Adipose tissue (tissue), 3 donors: ENCODE results near the gene OSBPL2. TPM values are rescaled to one million over a fixed set of nuclear protein-coding genes. Genes with fewer than 3 reads are reported as not detected.

Source experiments
- H3K27ac ChIP-seq: one replicate; pipeline ENCODE4 v1.5.1; 2013; ENCODE audit warnings: low read depth, low read length
- WGBS, 3 donors: extraction: QIAGEN DNeasy Blood & Tissue Kit; methylation state at CpG; one replicate each; pipeline ENCODE4 v1.1.7; 2013; 5-methylcytosine and 5-hydroxymethylcytosine counted together
- polyA plus RNA-seq, 3 donors: library from polyadenylated mRNA; stranded (reverse); fragments of 200-250 nt; gene quantifications; one replicate each; pipeline ENCODE4 v1.2.3, GENCODE V29; 2013
- donor health status: healthy with polysubstance abuse.
- donor health status: Bipolar disorder and iron deficiency.
- donor health status: healthy.

The OSBPL2 gene
- polyA plus RNA-seq, 3 donors, result 12.8 to 24.5 (median 15.1) TPM

DNA sequence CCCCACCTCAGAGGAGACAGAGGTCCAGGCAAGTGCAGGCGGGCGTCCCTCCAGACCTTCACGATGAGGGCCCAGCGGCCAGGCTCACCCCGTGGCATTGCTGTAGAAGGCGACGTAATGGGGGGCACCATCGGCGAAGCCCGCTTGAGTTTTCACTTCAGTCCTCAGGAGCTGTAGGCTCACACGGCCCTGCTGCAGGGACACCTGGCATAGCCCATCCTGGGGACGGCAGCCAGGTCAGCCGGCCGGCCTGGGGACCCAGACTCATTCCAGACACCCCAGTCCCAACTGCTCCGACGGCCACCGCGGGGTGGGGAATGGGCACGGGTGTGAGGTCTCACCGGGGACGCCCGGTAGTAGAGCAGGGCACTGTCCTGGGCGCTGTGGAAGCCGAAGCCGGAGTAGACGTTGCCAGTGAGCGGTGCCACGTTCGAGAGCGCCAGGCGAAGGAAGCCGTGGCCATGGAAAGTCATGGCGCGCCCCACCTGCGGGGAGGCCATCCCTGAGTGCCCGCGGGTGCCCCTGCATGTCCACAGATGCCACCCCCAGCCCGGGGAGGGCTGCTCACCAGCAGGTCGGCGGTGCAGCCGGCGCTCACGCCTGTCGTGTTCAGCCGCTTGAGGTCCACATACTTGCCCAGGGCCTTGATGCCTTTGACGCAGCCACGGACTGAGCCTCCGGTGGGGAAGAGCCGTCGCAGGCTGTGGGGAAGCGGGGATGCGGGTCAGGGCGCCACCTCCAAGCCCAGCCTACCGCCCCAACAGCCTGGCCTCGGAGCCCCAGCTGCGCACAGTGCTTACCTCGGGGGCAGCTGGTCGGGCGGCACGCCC lies 73.7 kb downstream of the OSBPL2 start:
- 92 to 95% (median 94%) methylated on average over 45 to 60 of the region's 60 CpGs for WGBS, 3 donors
- no peak overlapping the region for H3K27ac ChIP-seq

DNA sequence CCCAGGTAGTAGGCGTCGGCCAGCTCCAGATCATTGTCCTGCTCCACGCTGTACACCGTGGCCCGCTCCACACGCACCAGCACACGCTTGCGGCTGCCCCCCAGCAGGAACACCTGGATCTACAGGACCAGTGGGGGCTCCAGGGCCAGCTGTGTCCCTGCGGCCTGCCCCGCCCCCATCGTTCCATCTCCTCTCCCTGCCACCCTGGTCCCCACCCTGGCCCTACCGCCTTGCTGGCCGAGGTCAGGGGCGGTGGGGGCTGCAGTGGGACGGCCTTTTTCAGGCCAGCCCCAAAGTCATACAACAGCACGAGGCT lies 74.3 kb downstream of the OSBPL2 start:
- WGBS, 3 donors, result 86 to 94% (median 90%) methylated on average over 11 to 16 of the region's 16 CpGs
- H3K27ac ChIP-seq, result no peak overlapping the region

DNA sequence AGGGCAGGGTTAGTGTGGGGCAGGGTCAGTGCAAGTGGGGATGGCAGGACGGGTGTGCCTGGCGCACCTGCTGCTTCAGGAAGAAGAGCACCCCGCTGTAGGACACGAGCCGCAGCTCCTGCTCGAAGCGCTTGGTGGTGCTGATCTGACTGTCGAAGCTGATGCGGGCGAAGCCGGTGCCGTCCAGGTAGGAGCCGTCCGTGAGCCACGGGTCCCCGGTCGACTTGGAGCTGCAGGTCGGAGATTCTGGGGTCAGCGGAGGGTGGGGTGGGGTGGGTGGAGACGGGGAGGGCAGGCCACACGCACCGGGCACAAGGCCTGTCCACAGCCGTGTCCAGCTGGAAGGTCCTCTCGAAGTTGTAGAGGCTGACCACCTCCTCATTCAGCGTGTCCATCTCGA lies 74.7 kb downstream of the OSBPL2 start:
- H3K27ac ChIP-seq, result no peak overlapping the region
- WGBS, 3 donors, result 91 to 95% (median 94%) methylated on average over 26 of the region's 26 CpGs

DNA sequence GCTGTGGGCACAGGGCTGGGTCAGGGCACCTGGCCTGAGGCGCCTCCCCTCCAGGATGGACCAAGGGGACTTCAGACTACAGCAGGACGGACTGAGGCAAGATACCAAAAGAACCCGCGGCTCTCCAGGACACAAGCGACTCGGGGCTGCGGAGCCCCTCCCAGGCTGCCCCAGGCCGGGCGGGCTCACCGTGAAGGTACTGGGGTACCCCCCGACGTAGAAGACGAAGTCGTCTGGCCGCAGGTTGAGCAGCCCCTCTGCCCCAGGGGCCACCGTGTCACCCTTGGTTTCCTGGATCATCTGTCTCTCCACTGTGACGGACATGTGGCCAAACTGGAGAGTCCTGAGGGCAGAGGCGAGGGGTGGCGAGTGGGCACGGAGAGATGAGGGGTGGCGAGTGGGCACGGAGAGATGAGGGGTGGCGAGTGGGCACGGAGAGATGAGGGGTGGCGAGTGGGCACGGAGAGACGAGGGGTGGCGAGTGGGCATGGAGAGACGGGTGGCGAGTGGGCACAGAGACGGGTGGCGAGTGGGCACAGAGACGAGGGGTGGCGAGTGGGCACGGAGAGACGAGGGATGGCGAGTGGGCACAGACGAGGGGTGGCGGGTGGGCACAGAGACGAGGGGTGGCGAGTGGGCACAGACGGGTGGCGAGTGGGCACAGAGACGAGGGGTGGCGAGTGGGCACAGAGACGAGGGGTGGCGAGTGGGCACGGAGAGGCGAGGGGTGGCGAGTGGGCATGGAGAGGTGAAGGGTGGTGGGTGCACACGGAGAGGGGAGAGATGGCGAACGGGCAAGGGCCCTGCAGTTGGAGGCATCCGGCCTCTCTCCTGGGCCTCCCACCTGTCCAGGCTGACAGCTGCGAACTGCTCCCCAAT lies 75.4 kb downstream of the OSBPL2 start:
- H3K27ac ChIP-seq, result no peak overlapping the region
- 92 to 95% (median 94%) methylated on average over 45 to 55 of the region's 55 CpGs for WGBS, 3 donors

DNA sequence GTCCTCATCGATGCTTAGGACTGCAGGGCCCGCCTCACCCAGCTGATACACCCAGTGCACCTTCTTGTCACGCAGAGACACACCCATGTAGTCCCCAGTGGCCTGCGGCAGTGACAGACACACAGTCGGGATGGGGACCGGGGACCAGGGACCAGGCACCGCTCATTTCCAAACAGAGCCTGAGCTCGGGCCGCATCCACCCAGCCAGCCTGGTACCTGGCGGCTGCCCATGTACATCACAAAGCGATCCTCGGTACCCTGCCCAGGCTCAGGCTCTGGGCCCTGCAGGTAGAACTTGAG lies 76.0 kb downstream of the OSBPL2 start:
- H3K27ac ChIP-seq, result no peak overlapping the region
- 92 to 97% (median 95%) methylated on average over 12 of the region's 12 CpGs for WGBS, 3 donors

DNA sequence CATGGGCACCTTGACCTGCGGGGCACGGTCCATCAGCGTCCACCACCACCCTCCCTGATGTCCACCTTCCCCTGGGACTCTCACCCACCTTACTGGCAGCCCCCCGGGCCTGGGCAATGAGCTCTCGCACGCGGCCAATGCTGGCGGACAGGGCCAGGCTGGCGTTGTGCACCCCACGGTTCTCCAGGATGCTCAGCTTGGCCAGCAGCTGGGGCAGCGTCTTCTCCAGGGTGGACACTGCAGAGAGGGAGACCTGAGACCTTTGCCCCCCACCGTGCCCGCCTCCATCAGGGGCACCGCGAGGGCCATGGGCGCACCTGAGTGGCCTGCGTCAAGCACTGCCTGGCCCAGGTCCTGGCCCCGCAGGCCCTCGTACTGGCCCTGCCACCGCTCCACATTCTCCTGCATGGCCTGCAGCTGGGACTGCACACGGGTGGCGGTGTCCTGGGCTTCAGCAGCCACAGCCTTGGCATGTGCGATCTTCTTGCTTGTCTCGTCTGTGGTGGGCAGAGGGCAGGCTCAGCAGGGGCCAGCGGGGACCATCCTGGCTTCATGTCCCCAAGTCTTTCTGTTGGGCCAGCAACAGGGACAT lies 76.5 kb downstream of the OSBPL2 start:
- WGBS, 3 donors, result 89 to 92% (median 91%) methylated on average over 25 of the region's 25 CpGs
- H3K27ac ChIP-seq, result no peak overlapping the region

DNA sequence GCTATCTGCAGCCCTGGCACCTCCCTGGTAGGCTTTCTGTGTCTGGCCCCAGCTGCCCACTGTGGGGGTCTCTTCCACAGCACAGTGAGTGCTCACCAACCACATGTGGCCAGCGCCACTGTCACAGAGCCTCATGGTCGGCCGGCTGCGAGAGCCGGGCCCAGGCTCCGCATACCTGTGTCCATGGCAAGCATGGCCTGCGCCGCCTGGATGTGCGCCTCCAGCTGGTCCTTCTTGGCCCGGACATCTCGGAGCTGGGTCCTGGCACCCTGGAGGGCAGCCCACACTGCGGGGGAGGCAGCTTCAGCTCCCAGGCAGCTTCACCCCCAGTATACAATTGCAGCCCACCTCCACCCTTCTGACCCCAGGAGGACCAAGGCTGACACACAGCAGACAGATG lies 77.5 kb downstream of the OSBPL2 start:
- 94 to 97% (median 95%) methylated on average over 12 of the region's 12 CpGs for WGBS, 3 donors
- H3K27ac ChIP-seq, result no peak overlapping the region

DNA sequence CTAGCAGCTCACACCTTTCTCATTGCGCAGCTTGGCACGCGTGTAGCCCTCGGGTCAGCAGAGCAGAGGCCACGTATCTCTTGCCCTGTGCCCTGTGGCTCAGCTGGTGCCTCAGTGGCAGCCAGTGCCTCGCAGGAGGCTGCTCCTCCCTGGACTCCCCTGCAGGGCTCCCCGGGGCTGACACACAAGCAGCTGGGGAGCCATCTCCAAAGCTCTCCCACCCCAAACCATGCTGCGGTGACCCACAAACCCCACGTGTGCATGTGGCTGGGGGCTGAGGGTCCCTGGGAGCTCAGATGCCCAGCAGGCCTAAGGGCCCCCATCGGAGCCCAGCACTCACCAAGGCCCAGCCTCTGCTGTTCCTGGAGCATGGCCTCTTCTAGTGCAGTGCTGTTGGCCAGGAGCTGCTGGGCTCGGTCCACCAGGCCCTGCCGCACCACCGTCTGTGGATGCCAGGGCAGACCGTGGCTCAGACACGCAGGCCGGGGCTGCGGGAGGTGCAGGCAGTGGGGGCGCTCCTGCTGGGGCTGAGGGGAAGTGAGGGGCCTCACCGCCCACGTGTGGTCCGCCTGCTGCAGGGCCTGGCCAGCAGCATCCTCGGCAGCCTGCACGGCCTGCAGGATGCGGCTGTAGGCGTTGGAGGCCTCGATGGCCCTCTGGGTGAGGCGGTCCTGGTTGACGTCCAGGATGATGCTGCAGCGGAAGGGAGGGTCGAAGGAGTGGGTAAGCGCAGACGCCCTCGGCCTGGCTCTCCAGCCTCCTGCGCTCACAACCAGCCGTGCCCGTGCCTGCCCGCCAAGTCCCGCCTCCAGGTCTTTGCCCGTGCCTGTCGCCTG lies 78.2 kb downstream of the OSBPL2 start:
- WGBS, 3 donors, result 83 to 88% (median 84%) methylated on average over 39 to 40 of the region's 40 CpGs
- no peak overlapping the region for H3K27ac ChIP-seq

DNA sequence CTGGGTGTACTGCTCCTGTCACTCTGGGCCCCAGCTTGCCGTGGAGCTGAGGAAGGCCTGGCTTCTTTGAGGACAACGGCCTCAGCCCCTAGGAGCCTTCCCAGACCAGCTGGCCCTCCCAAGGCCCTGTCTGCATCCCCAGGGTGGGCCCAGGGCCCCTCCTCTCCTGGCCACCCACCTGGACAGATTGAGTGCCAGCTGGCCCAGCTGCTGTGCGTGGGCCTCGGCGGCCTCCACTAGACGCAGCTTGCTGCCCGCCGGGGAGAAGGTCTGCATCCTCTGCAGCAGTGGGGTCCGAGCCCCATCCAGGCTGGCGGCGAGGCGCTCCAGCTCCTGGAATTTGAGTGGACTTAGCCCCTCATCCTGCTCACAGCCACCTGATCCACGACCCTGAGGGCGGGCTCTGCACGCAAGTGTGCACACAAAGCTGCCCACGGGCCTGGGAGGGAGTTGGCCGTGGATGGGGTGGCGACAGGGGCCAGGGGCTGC lies 78.9 kb downstream of the OSBPL2 start:
- WGBS, 3 donors, result 85 to 87% (median 85%) methylated on average over 18 of the region's 18 CpGs
- H3K27ac ChIP-seq, result no peak overlapping the region

DNA sequence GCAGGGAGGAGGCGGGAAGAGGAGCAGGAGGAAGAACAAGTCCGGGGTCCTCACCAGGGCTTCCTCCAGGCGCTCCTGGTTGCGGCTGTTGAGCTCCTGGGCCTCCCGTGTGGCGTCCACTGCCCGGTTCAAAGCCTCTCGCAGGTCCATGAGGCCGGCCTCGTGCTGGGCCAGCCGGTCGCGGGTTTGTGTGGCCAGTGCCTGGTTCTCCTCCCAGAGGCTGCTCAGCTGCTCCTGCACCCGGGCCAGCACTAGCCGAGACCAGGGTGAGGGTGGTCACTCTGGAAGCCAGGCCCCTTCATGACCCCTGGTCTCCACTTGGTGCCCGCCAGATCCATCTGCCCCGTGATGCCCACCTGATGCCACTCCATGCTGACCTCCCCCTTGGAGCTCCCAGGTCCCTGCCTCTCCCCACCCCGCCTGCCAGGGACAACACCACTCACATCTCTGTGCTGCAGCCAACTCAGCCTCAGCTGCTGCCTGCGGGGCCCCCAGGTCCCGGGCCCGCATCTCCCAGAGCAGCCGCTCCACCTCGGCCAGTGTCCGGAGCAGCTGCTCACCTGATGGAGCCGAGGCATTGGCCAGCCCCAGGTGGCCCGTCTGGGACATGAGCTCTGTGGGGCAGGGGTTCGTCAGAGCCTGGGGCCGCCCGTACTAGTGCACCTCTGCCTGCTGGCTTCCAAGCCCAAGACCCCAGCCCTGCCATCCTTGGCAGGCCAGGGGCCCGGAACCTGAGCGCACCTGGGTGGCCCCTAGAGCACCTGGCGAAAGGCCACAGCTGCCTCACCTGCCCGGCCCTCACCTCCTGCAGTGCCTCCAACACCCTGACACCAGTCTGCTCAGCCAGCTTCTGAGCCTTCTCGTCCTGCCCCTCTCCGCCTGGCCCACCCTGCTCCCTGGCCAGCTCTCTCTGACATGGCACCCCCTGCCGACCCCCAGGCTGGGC lies 80.4 kb downstream of the OSBPL2 start:
- no peak overlapping the region for H3K27ac ChIP-seq
- 85 to 93% (median 91%) methylated on average over 32 to 36 of the region's 36 CpGs for WGBS, 3 donors

DNA sequence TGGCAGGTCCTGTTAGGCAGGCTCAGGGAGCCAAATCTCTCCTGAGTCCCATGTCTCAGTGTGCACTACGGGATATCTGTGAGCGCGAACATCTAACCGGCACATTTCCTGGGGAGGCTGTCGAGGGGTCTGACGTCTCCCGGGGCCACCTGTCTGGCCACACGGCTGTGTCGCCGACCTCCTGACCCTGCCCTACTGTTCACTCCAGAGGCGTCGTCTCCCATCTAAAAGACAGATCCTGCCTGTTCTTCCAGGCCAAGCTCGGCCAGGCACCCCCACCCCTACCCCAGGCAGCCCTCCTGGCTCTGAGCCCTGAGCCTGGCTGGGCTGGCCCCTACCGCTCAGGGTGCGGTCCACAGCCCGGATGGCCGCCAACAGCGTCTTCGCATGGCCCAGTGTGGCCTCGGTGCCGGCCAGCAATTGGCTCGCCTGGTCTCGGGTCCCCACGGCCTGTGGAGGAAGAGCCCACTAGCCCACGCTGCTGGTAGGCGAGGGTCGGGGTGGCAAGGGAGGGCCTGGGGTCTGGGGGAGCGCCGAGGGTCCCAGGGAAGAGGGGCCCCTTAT lies 81.1 kb downstream of the OSBPL2 start:
- WGBS, 3 donors, result 68 to 88% (median 77%) methylated on average over 29 of the region's 29 CpGs
- H3K27ac ChIP-seq, result no peak overlapping the region

DNA sequence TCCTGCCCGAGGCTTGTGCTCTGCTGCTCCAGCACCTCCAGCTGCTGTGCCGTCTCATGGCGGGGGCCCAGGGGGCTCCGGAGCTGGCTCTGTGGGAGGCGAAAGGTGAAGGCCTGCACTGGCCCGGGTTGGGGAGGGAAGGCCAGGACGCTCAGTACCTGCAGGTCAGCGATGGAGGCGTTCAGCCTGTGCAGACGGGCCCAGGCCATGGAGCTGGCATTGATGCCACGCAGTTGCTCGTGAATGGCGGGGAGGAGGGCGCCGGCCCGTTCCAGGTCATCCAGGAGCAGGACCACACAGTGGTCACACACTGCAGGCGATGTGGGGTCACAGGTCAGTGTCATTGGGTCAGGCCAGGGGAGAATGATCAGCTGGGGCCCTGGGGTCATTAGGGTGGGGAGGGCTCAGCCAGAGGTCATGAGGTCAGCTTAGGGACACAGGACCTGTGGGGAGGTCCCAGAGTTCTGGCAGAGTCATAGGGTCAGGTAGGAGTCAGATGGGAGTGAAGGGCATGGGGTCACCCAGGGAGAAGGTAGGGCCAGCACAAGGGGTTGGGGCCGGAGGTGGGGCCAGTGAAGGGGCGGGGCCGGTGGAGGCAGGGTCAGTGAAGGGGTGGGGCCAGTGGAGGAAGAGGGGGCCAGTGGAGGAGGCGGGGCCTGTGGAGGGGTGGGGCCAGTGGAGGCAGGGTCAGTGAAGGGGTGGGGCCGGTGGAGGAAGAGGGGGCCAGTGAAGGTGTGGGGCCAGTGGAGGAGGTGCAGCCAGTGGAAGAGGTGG lies 82.4 kb downstream of the OSBPL2 start:
- H3K27ac ChIP-seq, result no peak overlapping the region
- 93 to 98% (median 93%) methylated on average over 21 to 22 of the region's 22 CpGs for WGBS, 3 donors

DNA sequence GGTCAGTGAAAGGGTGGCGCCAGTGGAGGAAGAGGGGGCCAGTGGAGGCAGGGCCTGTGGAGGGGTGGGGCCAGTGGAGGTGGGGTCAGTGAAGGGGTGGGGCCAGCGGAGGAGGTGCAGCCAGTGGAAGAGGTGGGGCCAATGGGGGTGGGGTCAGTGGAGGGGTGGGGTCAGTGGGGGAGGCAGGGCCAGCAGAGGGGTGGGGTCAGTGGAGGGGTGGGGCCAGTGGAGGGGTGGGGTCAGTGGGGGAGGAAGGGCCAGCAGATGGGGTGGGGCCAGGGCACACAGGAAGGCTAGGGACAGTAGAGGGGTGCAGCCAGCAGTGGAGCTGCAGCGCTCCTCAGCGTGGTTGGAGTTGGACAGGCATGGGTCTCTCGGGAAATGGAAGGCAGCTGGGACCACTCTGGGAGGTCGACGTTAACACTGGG lies 83.2 kb downstream of the OSBPL2 start:
- WGBS, 3 donors, result 89 to 100% (median 93%) methylated on average over 4 to 7 of the region's 7 CpGs
- H3K27ac ChIP-seq, result no peak overlapping the region

DNA sequence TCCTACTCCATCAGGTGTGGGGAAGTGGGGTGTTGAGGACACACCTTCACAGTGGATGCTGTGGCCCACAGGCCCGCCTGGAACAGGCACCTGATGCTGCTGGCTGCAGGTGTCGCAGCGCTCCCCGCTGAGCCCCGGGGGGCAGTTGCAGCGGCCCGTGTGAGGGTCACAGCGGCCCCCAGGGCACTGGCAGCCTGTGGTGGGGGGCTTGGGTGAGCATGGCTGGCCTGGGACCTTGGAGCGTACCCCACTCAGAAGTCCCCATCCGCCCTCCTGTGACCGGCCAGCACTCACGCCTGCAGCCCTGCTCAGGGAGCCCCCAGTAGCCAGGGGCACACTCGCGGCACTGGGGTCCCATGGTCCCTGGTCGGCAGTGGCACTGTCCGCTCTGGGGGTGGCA lies 83.7 kb downstream of the OSBPL2 start:
- H3K27ac ChIP-seq, result no peak overlapping the region
- 96 to 97% (median 96%) methylated on average over 14 to 16 of the region's 16 CpGs for WGBS, 3 donors

DNA sequence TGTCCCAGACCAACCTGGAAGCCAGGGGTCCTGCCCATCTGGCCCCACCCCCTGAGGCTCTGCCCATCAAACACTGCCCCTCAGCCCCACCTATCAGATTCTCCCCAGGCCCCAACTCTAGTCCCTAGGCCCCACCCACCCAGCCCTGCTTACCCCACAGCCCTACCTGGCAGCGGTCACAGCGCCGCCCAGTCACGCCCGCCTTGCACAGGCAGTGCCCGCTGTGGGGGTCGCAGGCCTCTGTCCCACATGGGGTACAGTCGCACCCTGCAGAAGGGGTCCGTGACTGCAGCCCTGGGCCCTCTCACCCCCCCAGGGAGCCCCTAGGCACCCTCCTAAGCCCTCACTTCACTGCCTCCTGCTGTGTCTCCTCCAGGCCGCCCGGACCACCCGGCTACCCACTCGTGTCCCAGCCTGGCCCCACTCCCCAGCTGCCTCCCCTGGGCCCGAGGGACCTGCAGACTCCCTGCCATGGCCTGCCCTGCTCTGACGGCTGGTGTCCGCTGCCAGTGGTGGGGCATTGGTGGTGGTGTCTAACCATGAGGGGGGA lies 84.2 kb downstream of the OSBPL2 start:
- WGBS, 3 donors, result 83 to 92% (median 89%) methylated on average over 15 to 16 of the region's 16 CpGs
- H3K27ac ChIP-seq, result no peak overlapping the region
